Erythroblast (primary cell): ENCODE measurements around the gene FNBP1.

Experiments
- GATA1 ChIP-seq: IDR thresholded peaks from 2 replicates; pipeline ENCODE4 v1.6.1; 2011; ENCODE audit warnings: low read depth, mild to moderate bottlenecking, control low read depth, low read length, moderate library complexity
- POLR2A ChIP-seq: IDR thresholded peaks from 2 replicates; pipeline ENCODE4 v1.6.1; 2011; ENCODE audit warnings: mild to moderate bottlenecking, low read length

DNA sequence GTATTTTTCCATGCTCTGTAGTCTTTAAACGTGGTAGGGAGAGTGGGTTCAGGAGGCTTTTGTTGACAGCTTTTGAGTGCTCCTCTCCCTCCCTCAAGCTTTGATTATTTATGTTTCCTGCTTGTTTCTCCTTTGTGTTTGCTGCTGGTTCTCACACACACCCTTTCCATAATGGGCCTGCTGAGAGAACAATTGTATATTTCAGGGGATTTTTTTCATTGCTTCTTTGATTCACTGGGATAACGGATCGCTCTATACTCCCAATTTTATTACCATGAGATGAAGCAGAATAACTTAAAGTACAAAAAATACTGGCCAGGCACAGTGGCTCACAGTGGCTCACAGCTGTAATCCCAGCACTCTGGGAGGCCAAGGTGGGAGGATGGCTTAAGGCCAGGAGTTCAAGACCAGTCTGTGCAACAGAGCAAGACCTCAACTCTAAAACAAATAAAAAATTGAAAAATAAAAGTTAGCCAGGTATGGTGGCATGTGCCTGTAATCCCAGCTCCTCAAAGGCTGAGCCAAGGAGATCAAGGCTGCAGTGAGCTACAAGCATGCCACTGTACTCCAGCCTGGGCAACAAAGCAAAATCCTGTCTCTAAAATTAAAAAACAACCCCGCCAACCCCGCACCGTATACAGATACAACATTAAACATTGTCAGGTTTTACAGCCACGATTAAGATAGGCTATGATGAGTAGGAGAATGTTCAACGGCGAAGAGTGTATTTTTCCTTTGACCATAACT lies 140.8 kb downstream of the FNBP1 start:
- no peak for TF ChIP-seq POLR2A
- no peak for TF ChIP-seq GATA1
